HG03442 (cell line): Measurements from ENCODE around the gene CCR5.

ENCODE experiments used
- ATAC-seq: cut with Tn5 transposase; IDR thresholded peaks from one replicate; pipeline ENCODE4 v1.9.1; 2021; ENCODE audit warnings: mild to moderate bottlenecking, moderate library complexity; ENCODE audit not compliant: unreplicated experiment

CCR5 gene

DNA sequence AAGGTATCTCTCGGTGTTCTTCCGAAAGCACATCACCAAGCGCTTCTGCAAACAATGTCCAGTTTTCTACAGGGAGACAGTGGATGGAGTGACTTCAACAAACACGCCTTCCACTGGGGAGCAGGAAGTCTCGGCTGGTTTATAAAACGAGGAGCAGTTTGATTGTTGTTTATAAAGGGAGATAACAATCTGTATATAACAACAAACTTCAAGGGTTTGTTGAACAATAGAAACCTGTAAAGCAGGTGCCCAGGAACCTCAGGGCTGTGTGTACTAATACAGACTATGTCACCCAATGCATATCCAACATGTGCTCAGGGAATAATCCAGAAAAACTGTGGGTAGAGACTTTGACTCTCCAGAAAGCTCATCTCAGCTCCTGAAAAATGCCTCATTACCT, 12.3 kb upstream of the CCR5 start:
- ATAC-seq: no peak

DNA sequence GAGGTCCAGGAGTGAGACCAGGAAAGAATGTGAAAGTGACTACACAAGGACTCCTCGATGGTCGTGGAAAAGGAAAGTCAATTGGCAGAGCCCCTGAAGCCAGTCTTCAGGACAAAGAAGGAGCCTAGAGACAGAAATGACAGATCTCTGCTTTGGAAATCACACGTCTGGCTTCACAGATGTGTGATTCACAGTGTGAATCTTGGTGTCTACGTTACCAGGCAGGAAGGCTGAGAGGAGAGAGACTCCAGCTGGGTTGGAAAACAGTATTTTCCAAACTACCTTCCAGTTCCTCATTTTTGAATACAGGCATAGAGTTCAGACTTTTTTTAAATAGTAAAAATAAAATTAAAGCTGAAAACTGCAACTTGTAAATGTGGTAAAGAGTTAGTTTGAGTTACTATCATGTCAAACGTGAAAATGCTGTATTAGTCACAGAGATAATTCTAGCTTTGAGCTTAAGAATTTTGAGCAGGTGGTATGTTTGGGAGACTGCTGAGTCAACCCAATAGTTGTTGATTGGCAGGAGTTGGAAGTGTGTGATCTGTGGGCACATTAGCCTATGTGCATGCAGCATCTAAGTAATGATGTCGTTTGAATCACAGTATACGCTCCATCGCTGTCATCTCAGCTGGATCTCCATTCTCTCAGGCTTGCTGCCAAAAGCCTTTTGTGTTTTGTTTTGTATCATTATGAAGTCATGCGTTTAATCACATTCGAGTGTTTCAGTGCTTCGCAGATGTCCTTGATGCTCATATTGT, 10.8 kb upstream of the CCR5 start:
- peak; percentile 57 for ATAC-seq

DNA sequence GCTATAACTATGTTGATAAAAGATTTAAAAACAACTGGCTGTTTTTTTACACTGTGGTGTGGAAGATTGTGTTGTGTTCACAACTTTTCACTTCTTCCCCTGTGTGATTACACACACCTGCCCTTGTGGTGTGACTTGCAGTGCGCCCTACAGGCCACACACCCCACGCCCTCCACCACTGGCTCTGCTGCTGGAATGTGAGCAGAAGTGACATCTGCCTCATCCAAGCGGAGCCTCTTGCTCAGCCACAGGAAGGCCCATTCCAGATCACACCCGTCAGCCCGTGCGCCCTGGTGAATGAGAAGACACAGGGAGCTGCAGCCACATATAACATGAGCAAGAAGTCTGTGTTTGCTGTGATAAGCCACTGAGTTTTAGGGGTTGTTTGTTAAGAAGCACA, 9.8 kb upstream of the CCR5 start:
- ATAC-seq: no peak

DNA sequence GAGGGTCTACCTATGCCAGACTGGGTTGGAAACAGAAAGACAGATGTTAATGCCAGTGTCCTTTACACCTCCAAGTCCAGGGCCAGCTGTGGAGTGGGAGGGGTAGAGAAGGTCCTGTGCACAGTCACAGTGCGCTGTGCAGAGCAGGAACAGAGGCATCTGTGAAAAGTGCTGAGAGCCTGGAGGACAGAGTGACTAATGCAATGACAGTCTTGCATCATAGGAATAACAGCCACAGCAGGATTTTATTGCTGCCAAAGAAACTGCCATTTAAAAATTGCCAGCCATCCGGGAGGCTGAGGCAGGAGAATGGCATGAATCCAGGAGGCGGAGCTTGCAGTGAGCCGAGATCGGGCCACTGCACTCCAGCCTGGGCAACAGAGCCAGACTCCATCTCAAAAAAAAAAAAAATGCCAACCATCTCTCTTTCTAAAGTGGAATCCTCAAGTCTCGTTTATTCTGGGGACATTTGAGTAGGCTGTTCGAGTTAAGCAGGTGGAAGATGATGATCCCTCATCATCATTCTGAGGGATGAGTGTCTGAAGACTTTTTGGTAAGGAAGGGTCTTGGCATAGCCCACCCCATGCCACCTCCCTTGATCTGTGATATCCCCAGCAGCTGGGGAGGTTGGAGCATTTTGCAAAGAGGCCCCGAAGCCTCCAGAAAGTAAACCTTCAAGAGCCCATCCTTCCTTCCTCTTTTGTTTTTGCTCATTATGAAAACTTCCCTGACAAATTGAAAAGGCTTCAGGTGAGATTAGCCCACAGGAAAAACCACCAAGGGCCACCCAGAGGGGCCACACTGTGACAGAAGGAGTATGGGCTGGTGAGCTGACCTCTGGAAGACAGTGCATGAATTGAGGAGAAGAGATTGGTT, 9.1 kb upstream of the CCR5 start:
- ATAC-seq: no peak

DNA sequence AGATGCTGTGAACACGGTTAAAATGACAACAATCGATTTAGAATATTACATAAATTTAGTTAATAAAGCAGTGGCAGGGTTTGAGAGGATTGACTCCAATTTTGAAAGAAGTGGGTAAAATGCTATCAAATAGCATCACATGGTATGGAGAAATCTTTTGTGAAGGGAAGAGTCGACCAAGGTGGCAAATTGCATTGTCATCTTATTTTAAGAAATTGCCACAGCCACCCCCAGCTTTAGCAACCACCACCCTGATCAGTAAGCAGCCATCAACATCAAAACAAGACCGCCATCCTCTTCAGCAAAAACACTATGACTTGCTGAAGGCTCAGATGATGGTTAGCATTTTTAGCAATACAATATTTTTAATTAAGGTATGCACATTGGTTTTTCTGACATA, 5.7 kb upstream of the CCR5 start:
- ATAC-seq: no peak

DNA sequence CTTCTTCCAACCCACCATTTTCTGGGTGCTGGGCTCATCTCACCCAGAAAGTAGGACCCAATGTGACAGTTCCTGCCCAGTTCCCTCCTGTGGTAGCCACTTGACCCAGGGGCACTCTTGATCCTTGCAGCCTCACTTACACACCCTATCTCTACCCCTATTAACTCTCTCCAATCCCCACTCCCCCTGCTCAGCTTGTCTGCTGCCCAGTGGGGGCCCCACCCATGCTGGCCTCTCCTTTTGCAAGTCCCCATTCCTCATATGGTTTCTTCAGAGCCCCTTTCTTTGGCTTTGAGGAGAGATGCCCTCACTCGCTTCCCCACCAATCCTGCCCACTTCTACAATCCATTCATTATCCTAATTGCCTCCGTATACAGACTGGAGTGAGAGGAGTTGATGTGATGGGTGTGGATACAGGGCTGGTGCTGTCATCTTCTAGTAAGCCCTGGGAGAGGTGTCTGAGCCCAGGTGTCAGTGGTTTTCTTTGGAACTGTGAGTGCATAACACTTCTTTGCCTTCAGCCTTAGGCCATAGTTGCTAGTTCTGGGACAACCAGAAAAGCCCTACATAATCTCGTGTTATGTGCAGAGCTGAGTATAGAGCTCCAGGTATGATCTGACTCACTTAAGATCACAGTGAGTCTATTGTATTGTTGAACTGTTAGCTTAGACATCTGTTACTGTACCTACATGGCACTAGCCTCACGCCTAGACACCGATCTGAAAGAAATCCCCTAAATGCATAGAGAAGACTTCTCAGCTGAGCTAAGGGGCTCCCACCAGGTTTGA, 4.8 kb upstream of the CCR5 start:
- no peak for ATAC-seq

DNA sequence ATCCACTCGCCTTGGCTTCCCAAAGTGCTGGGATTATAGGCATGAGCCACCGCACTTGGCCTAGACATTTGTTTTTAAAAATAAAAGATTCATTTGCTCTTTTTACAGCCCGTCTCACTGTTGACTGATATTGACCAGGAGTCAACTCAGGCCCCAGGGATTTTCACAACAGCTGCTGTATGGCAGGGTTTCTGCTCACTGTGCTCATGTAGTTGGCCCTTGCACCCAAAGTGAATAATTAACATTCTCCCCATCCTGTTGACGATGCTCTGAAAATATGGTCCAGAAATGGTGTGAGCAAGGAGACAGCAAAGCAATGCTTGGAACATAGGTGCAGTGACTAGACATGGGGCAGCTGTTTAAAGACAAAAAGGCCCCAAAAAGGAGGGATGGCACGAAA, 2.9 kb upstream of the CCR5 start:
- ATAC-seq: no peak

DNA sequence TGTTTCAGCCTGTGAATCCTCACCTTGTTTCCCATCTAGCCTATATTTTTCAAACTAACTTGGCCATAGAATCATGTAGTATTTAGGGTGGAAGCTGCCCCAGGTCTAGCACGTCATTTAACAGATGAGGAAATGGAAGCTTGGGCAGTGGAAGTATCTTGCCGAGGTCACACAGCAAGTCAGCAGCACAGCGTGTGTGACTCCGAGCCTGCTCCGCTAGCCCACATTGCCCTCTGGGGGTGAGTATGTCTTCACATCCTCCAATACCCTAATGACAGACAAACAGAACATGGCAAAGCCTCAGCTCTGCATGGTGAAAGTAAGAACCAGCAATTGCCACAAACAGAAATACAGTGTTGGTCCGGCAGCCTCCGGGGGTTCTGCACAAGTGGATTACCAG, 2.2 kb upstream of the CCR5 start:
- ATAC-seq: no peak

DNA sequence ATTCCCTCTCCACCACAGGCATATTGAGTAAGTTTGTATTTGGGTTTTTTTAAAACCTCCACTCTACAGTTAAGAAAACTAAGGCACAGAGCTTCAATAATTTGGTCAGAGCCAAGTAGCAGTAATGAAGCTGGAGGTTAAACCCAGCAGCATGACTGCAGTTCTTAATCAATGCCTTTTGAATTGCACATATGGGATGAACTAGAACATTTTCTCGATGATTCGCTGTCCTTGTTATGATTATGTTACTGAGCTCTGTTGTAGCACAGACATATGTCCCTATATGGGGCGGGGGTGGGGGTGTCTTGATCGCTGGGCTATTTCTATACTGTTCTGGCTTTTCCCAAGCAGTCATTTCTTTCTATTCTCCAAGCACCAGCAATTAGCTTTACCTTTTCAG, 1.6 kb upstream of the CCR5 start:
- ATAC-seq: no peak

DNA sequence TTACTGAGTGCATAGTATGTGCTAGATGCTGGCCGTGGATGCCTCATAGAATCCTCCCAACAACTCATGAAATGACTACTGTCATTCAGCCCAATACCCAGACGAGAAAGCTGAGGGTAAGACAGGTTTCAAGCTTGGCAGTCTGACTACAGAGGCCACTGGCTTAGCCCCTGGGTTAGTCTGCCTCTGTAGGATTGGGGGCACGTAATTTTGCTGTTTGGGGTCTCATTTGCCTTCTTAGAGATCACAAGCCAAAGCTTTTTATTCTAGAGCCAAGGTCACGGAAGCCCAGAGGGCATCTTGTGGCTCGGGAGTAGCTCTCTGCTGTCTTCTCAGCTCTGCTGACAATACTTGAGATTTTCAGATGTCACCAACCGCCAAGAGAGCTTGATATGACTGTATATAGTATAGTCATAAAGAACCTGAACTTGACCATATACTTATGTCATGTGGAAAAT, 1.0 kb upstream of the CCR5 start:
- ATAC-seq: peak; percentile 67

DNA sequence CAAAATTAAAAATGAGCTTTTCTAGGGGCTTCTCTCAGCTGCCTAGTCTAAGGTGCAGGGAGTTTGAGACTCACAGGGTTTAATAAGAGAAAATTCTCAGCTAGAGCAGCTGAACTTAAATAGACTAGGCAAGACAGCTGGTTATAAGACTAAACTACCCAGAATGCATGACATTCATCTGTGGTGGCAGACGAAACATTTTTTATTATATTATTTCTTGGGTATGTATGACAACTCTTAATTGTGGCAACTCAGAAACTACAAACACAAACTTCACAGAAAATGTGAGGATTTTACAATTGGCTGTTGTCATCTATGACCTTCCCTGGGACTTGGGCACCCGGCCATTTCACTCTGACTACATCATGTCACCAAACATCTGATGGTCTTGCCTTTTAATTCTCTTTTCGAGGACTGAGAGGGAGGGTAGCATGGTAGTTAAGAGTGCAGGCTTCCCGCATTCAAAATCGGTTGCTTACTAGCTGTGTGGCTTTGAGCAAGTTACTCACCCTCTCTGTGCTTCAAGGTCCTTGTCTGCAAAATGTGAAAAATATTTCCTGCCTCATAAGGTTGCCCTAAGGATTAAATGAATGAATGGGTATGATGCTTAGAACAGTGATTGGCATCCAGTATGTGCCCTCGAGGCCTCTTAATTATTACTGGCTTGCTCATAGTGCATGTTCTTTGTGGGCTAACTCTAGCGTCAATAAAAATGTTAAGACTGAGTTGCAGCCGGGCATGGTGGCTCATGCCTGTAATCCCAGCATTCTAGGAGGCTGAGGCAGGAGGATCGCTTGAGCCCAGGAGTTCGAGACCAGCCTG, 984 bp downstream of the CCR5 start:
- ATAC-seq: no peak

DNA sequence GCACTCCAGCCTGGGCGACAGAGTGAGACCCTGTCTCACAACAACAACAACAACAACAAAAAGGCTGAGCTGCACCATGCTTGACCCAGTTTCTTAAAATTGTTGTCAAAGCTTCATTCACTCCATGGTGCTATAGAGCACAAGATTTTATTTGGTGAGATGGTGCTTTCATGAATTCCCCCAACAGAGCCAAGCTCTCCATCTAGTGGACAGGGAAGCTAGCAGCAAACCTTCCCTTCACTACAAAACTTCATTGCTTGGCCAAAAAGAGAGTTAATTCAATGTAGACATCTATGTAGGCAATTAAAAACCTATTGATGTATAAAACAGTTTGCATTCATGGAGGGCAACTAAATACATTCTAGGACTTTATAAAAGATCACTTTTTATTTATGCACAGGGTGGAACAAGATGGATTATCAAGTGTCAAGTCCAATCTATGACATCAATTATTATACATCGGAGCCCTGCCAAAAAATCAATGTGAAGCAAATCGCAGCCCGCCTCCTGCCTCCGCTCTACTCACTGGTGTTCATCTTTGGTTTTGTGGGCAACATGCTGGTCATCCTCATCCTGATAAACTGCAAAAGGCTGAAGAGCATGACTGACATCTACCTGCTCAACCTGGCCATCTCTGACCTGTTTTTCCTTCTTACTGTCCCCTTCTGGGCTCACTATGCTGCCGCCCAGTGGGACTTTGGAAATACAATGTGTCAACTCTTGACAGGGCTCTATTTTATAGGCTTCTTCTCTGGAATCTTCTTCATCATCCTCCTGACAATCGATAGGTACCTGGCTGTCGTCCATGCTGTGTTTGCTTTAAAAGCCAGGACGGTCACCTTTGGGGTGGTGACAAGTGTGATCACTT, 2.0 kb downstream of the CCR5 start:
- no peak for ATAC-seq

DNA sequence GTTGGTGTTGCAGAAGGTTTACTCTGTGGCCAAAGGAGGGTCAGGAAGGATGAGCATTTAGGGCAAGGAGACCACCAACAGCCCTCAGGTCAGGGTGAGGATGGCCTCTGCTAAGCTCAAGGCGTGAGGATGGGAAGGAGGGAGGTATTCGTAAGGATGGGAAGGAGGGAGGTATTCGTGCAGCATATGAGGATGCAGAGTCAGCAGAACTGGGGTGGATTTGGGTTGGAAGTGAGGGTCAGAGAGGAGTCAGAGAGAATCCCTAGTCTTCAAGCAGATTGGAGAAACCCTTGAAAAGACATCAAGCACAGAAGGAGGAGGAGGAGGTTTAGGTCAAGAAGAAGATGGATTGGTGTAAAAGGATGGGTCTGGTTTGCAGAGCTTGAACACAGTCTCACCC, 4.0 kb downstream of the CCR5 start:
- ATAC-seq: no peak

DNA sequence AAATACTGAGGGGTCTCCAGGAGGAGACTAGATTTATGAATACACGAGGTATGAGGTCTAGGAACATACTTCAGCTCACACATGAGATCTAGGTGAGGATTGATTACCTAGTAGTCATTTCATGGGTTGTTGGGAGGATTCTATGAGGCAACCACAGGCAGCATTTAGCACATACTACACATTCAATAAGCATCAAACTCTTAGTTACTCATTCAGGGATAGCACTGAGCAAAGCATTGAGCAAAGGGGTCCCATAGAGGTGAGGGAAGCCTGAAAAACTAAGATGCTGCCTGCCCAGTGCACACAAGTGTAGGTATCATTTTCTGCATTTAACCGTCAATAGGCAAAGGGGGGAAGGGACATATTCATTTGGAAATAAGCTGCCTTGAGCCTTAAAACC, 4.5 kb downstream of the CCR5 start:
- ATAC-seq: no peak

DNA sequence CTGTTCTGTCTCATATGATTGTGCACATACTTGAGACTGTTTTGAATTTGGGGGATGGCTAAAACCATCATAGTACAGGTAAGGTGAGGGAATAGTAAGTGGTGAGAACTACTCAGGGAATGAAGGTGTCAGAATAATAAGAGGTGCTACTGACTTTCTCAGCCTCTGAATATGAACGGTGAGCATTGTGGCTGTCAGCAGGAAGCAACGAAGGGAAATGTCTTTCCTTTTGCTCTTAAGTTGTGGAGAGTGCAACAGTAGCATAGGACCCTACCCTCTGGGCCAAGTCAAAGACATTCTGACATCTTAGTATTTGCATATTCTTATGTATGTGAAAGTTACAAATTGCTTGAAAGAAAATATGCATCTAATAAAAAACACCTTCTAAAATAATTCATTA, 5.1 kb downstream of the CCR5 start:
- no peak for ATAC-seq

DNA sequence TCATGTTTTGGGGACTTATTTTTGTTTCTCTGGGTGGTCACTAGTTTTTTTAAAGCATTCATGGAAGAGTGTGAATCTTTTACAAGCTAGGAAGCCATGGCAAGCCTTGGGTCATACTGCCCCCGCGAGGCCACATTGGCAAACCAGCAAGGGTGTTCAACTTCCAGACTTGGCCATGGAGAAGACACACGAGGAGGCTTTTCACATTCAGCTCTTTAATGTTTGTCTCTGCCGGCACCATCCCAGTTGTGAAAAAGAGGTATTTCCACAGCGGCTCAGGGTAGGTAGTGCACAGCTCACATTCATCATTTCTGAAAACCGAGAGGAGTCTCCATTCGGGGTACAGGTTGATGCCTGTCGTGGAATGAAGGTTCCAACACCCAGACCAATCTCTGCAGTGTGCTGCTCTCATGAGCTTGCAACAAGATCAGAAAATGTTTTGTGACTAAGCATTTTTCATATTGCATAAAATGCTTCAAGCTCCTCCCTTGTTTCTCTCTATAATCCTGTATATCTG, 7.7 kb downstream of the CCR5 start:
- ATAC-seq: no peak

DNA sequence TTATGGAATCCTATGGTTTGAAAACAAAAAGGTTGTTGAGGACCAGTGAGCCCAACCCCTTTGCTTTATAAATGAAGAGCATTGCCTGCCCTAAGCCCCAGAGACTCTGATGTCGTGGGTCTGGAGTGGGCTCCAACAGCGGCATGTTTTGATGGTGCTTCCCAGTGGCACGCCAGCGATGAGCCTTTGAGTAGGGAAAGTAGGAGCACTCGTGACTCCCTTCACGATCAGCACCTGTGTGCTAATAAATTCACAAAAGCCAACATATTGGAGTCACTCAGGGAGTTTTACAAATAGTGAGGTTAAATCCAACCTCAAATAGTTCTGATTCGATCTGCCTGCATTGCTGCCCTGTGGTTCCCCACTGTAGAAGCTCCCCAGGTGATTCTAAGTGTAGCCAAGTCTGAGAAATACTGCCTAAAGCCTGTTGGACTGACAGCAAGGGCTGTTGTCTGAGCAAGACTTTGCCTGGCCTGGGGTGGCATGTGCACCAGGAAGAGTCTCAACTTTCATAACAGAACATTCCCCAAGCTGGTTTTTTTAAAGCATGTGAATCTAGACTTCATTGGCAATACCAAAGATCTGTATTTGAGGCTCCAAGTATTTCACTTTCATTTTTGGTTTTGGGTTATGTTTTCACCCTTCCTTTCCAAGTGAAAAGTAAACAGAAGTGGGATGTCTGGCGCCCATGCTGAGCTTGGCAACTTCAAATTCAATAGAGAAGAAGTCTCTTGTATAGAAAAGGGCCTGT, 9.9 kb downstream of the CCR5 start:
- ATAC-seq: no peak

DNA sequence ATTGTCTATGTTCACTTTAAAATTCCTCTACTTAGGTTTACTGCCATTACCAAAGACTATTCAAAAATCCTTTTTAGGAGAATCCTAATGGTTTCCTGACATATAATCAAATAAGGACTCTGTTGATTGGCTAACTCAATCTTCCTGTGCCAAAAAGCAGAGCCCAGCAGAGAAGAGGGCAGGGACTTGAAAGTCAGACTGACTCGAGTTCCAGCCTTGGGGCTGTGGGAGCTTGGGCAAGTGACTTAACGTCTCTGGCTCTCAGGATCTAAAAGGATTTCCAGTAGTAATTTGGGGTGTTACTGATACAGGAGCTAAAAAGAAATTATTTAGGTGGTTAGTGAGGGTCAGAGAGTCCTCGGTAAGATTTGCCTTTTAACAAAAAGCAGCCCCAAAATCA, 10.9 kb downstream of the CCR5 start:
- no peak for ATAC-seq
